HG02588 (cell line): Measurements from ENCODE around the gene GARIN5A.

Experiments
- ATAC-seq: cut with Tn5 transposase; IDR thresholded peaks from one replicate; pipeline ENCODE4 v1.9.1; 2021; ENCODE audit warnings: mild to moderate bottlenecking, moderate library complexity; ENCODE audit not compliant: unreplicated experiment

Gene GARIN5A

GRCh38 chr19:50435627-50436026, 41.0 kb downstream of the GARIN5A start:
- no peak for ATAC-seq

DNA sequence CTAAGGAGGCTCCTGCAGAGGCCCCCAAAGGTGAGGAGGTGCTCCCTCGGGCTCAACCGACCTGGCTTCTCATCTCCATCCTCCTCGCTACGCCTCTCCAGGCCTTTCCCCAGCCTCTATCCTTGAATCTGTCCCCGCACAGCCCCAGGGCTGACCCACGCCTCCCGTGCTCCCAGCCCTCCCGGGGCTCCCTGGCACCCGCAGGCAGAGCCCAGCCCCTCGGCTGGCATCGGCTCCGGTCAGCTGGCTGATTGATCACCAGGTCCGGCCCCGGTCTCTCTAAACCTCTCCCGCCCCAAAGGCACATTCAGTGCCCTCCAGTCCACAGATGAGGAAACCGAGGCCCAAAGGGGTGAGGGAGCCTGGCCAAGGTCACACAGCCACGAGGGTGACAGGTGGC, 41.4 kb downstream of the GARIN5A start:
- ATAC-seq: no peak

DNA sequence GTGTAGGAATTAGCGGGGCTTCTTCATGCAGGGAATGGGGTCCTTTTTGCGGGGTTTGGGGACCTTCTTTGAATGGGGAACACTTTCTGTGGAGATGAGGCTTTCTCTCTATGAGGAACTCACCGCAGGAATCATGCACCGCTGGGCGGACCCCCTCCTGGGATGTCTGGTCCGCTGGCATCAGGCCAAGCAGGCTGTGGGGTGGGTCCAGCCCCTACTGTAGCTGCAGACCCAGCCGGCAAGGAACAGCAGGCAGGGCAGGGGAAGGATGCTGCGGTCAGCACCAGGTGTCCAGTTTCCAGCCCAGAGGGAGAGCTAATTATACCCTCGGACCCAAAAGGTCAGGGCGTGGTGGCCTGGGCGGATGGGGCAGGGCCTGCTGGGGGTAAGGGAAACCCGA, 42.1 kb downstream of the GARIN5A start:
- ATAC-seq: no peak

- ATAC-seq: no peak
These were observed 43.2 kb downstream of the GARIN5A start for GRCh38 chr19:50433201-50434180.

- peak; percentile 20 for ATAC-seq
These were observed 44.2 kb downstream of the GARIN5A start, which contains the start of gene MYBPC2 for GRCh38 chr19:50432221-50433028. MYBPC2 (plus strand) TSS chr19:50432892; CDS start chr19:50432954, 62 bp downstream.

GRCh38 chr19:50431343-50432220, 45.1 kb downstream of the GARIN5A start:
- peak; percentile 68 for ATAC-seq

- no peak for ATAC-seq
These were observed 45.7 kb downstream of the GARIN5A start for GRCh38 chr19:50430888-50431342.

DNA sequence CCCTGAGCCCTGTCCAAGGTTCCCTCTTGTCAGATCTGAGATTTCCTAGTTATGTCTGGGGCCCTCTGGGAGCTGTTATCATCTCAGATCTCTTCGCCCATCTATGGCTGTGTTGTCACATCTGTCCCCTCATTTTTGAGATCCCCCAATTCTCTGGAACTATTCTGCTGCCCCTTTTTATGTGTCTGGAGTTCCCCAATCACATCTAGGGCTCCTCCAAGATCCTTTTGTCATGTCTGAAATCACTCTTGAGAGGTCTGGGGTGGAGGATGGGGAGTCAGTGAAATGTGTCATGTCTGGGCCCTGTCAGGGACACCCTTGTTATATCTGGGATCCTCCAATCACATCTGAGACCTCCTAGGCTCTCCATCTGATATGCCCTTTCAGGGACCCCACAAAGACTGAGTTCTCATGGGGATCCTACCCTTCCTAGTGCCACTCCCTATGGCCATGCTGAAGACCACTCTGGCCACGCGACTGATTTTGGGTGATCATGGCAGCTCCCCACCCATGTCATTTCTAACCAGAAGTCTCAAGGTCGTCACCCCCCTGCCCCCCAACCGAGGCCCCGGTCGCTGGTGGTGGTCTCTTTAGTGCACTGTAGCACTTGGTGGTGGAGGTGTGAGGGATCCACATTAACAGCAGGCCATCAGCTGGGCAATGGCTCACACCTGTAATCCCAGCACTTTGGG, 47.7 kb downstream of the GARIN5A start:
- no peak for ATAC-seq

DNA sequence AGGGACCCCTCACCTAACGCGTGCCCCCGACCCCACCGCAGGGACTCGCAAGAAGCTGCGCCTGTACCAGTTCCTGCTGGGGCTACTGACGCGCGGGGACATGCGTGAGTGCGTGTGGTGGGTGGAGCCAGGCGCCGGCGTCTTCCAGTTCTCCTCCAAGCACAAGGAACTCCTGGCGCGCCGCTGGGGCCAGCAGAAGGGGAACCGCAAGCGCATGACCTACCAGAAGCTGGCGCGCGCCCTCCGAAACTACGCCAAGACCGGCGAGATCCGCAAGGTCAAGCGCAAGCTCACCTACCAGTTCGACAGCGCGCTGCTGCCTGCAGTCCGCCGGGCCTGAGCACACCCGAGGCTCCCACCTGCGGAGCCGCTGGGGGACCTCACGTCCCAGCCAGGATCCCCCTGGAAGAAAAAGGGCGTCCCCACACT, 48.6 kb downstream of the GARIN5A start:
- no peak for ATAC-seq

GRCh38 chr19:50427318-50427925, 49.2 kb downstream of the GARIN5A start:
- ATAC-seq: no peak

- no peak for ATAC-seq
These were observed 51.1 kb downstream of the GARIN5A start for GRCh38 chr19:50425581-50425980.

GRCh38 chr19:50423279-50424113, 53.2 kb downstream of the GARIN5A start:
- ATAC-seq: no peak

GRCh38 chr19:50422397-50423278, 54.0 kb downstream of the GARIN5A start:
- ATAC-seq: no peak

DNA sequence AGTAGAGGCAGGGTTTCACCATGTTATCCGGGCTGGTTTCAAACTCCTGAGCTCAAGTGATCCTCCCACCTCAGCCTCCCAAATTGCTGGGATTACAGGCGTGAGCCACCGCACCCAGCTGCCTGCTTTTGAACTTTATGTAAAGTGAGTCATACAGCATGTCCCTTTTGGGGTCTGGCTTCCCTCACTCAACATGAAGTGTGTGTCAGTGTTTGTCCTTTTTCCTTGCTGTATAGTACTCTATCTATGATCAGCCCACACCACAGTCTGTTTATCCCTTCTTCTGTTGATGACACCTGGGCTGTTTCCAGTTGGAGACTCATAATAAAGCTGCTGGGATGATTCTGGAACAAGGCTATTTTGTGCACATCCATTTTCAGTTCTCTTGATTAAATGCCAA, 55.8 kb downstream of the GARIN5A start:
- ATAC-seq: no peak

DNA sequence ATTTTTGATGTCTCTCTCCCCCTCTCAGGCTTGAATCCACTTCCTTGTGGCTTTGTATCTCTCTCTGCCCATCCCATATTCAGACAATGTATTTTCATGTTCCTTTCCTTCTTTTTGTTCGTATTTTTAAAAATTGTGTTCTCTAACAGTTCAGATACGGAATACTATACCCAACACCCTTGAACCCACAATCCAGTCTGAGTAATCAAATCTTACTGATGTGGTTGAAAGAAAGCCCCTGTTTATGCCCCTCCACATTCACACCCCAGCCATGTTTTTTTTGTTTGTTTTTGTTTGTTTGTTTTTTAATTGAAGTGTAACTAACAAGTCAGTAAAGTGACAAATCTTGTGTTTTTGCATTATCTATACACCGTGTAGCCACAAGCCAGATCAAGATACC, 56.5 kb downstream of the GARIN5A start:
- no peak for ATAC-seq

- no peak for ATAC-seq
These were observed 57.0 kb downstream of the GARIN5A start for GRCh38 chr19:50419580-50420035.

- no peak for ATAC-seq
These were observed 57.5 kb downstream of the GARIN5A start for GRCh38 chr19:50419022-50419579.
